ENCODE results near the gene LIPC.

DNA sequence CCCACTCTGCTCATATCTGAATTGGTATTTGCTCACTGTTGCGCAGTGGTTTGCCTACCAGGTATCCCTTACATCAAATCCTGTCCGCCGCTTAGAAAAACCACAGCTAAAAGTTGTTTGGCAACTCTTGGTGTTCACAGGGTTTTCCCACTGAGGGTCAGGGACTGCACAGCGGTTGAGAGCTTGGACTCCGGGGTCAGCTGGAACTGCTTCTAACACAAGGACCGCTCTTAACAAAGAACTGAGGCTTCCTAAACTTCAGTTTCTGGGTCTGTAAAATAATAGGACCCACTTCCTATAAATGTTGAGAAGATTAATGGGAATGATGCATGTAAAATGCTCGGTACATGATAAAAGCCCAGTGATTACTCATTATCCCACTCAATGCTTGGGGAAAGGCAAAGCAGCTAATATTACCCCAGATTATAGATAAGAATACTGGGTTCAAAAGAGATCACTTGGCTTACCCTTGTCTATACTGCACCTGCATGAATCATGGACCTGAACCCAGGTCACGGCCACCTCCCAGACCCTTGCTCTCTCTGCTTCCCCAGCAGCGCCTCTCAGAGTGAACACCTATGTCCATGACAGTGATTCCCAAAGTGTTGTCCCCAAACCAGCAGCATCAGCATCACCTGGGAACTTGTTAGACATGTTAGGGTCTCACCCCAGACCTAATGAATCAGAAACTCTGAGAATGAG lies 36.1 kb downstream of the LIPC start:
- TF ChIP-seq GATA3 (IDR thresholded peaks at IDR 0.05; ENCODE audit: low read depth, low read length) (no peak), GATA2 (IDR thresholded peaks at IDR 0.05; ENCODE audit: low read depth, low read length) (no peak)
